Tibial nerve (tissue), 4 donors: Measurements from ENCODE around the gene TRPT1. TPM values are rescaled to one million over a fixed set of nuclear protein-coding genes. Genes with fewer than 3 reads are reported as not detected.
A peak's percentile ranks its signal among the peaks of the same experiment; 100 is the strongest.

ENCODE experiments used
- DNase-seq, 2 donors: peaks; one replicate each; pipeline ENCODE4 v3.0.0-alpha.2; 2019; ENCODE audit warnings: low spot score in 2 of 2
- H3K27ac ChIP-seq, 4 donors: fragments of 200-600 bp; sonication (generic) in 3 of 4; one replicate each; pipeline ENCODE4 v1.5.1; 2017 to 2019; ENCODE audit warnings: mild to moderate bottlenecking in 1 of 4
- H3K27me3 ChIP-seq, 2 donors: fragments of 200-600 bp; sonication (generic) in 1 of 2; one replicate each; pipeline versions ENCODE4 v1.5.1 to v1.6.0; 2017 to 2019
- H3K36me3 ChIP-seq, 3 donors: fragments of 200-600 bp; sonication (generic); one replicate each; pipeline ENCODE4 v1.5.1; 2018 to 2019
- H3K4me1 ChIP-seq, 4 donors: fragments of 200-600 bp; sonication (generic) in 3 of 4; one replicate each; pipeline ENCODE4 v1.5.1; 2017 to 2019
- H3K4me3 ChIP-seq, 4 donors: fragments of 200-600 bp; sonication (generic) in 3 of 4; one replicate each; pipeline ENCODE4 v1.5.1; 2017 to 2019; ENCODE audit warnings: mild to moderate bottlenecking in 1 of 4, moderate library complexity in 1 of 4
- H3K9me3 ChIP-seq, 4 donors: fragments of 200-600 bp; sonication (generic) in 3 of 4; one replicate each; pipeline ENCODE4 v1.5.1; 2017 to 2019
- EP300 ChIP-seq, 2 donors: sonication (generic); formaldehyde crosslinking; IDR thresholded peaks; one replicate each; pipeline ENCODE4 v1.6.1; 2017; ENCODE audit warnings: antibody characterized with exemption in 2 of 2, mild to moderate bottlenecking in 1 of 2
- POLR2A ChIP-seq, 2 donors: fragments of 450-650 bp; IDR thresholded peaks; one replicate each; pipeline ENCODE4 v1.6.1; 2017; ENCODE audit warnings: antibody characterized with exemption in 2 of 2, mild to moderate bottlenecking in 2 of 2, moderate library complexity in 2 of 2
- WGBS, 2 donors: methylation state at CpG; one replicate each; pipeline ENCODE4 v1.1.5; 2018; 5-methylcytosine and 5-hydroxymethylcytosine counted together
- total RNA-seq, 4 donors: library from RNA; depleted of rRNA; stranded (reverse); fragments of >200 nt; gene quantifications; one replicate each; pipeline ENCODE4 v1.1.0, GENCODE V29; 2016
- TF ChIP-seq, protein P1 (sequence below), 5 experiments: fragments of 200-600 bp in 3 of 5; fragments of 450-650 bp in 2 of 5; sonication (generic) in 3 of 5; IDR thresholded peaks; one replicate each; pipeline ENCODE4 v1.5.1; 2016 to 2019; ENCODE audit warnings: antibody characterized with exemption in 5 of 5, mild to moderate bottlenecking in 3 of 5, moderate library complexity in 2 of 5

Gene TRPT1
- total RNA-seq, 4 donors from 2014 or later = 64.9 to 74.7 (median 68.7) TPM

DNA sequence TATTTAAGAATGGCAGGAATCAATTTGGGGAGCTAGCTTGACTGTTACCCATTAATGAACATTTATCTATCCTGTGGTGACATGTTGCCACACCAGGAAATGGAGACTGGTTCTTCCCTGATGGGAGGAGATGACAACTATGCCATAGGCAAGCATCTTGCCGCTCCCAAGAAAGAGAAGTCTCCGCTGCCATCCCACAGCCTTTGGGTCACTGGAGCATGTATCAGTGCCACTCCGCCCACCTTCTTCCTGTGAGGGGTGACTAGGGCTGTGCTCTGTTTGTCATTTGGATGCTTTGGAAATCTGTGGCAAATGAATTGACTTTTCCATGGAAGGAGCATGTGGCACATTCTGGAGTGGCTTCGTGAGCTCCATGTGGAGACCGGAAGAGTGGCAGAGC lies 33.6 kb downstream of the TRPT1 start:
- Histone ChIP-seq H3K4me1 (peaks cover 0 to 10% (median 2%) of the 10 kb centered on the region in 4 donors), H3K27ac (no peak overlapping the region), H3K4me3 (no peak overlapping the region), H3K27me3 (no peaks in the 10 kb centered on the region), H3K9me3 (no peaks in the 10 kb centered on the region), H3K36me3 (peaks cover 4 to 54% (median 14%) of the 10 kb centered on the region in 3 donors)
- no peak for DNase-seq
- 91 to 93% methylated on average over 5 of the region's 5 CpGs for WGBS, 2 donors
- TF ChIP-seq, protein P1, sequence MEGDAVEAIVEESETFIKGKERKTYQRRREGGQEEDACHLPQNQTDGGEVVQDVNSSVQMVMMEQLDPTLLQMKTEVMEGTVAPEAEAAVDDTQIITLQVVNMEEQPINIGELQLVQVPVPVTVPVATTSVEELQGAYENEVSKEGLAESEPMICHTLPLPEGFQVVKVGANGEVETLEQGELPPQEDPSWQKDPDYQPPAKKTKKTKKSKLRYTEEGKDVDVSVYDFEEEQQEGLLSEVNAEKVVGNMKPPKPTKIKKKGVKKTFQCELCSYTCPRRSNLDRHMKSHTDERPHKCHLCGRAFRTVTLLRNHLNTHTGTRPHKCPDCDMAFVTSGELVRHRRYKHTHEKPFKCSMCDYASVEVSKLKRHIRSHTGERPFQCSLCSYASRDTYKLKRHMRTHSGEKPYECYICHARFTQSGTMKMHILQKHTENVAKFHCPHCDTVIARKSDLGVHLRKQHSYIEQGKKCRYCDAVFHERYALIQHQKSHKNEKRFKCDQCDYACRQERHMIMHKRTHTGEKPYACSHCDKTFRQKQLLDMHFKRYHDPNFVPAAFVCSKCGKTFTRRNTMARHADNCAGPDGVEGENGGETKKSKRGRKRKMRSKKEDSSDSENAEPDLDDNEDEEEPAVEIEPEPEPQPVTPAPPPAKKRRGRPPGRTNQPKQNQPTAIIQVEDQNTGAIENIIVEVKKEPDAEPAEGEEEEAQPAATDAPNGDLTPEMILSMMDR (IDR thresholded peaks at IDR 0.05) = no peak

DNA sequence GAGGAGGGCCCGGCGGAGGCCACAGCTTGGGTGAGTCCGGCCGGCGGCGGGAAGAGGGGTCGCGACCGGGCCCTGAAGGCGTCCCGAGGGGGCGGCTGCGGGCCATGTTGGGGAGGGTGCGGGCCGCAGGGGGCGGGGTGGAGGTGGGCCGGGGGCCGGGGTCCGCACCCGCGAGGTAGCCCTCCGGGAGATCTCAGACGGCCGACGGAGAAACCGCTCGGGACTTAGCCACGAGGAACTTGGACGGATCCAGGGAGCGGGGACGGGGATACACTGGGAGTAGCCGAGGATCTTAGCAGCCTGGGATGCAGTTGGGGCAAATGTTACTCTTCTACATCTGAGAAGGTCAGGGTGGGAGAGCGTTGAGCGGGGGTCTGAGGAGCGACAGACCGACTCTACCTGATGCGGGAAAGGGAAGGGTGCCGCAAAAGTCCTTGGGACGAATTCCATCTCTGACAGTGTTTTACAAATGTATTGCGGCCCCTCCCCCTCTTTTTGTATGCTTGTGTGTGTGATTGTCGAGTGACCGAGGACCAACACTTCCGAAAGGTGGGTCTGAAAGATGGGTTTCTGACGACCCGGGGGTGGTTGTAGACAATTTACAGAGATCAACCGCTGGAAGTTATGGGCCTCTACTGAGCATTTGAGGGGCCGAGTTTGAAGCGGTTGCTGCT lies 39.4 kb downstream of the TRPT1 start:
- Histone ChIP-seq H3K36me3 (no peaks in the 10 kb centered on the region), H3K9me3 (no peaks in the 10 kb centered on the region), H3K27me3 (no peaks in the 10 kb centered on the region), H3K27ac (no peak overlapping the region), H3K4me1 (peaks cover 0 to 40% (median 26%) of the 10 kb centered on the region in 4 donors), H3K4me3 (no peak overlapping the region)
- WGBS, 2 donors = 1% methylated on average over 20 to 26 of the region's 48 CpGs
- DNase-seq = no peak
- TF ChIP-seq, protein P1 (IDR thresholded peaks at IDR 0.05) = no peak
- TF ChIP-seq EP300 (IDR thresholded peaks at IDR 0.05) (no peak), POLR2A (IDR thresholded peaks at IDR 0.05) (no peak)

GRCh38 chr11:64185693-64186491 lies 40.1 kb downstream of the TRPT1 start, which contains the start of gene STIP1:
TSS of gene STIP1 (plus strand) at chr11:64186171. CDS start at chr11:64186262, 91 bp downstream.
- H3K36me3 ChIP-seq = no peaks in the 10 kb centered on the region
- TF ChIP-seq, protein P1 (IDR thresholded peaks at IDR 0.05) = peak in 4 of 5 experiments; percentile 19 to 46 (median 28)
- TF ChIP-seq EP300 (IDR thresholded peaks at IDR 0.05) (peak; percentile 71 to 99), POLR2A (IDR thresholded peaks at IDR 0.05) (peak; percentile 78 to 79)
- peak; percentile 98 to 99 for DNase-seq
- H3K4me3 ChIP-seq = peak within 1 kb of the TSS; percentile 51 to 77 (median 70)
- H3K4me1 ChIP-seq = peaks cover 0 to 43% (median 33%) of the 10 kb centered on the region in 4 donors
- peak within 1 kb of the TSS; percentile 90 to 99 (median 95) for H3K27ac ChIP-seq
- WGBS, 2 donors = 0 to 1% methylated on average over 41 of the region's 74 CpGs
- no peaks in the 10 kb centered on the region for H3K27me3 ChIP-seq
- H3K9me3 ChIP-seq = no peaks in the 10 kb centered on the region

DNA sequence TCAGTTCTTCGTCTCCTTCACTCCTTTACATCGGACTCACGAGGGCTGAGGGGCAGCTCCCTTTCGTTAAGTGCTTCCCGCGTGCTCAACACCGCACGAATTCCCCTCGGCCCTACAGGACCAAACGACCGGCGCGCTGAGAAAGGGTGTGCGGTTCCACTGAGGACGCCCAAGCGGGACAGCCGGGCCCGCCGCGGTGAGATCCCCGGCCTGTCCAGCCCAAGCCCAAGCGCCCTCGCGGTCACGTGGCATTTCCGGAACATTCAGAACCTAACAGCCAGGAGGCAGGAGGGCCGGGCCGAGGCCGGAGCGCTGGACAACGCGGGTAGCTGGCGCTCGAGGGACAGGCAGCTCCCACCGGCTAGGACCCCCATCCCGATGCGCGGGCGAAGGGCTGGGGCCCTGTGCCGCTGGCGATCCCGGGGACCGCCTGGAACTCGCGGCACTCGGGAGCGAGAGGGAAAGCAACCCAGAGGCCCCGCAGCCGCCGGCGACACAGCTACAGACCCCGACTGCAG lies 40.8 kb downstream of the TRPT1 start:
- DNase-seq = peak; percentile 78 to 80
- H3K27me3 ChIP-seq = no peaks in the 10 kb centered on the region
- 0 to 4% methylated on average over 15 to 35 of the region's 52 CpGs for WGBS, 2 donors
- peak overlapping the region; percentile 90 to 99 (median 95) for H3K27ac ChIP-seq
- no peaks in the 10 kb centered on the region for H3K9me3 ChIP-seq
- TF ChIP-seq EP300 (IDR thresholded peaks at IDR 0.05) (peak; percentile 29 to 98), POLR2A (IDR thresholded peaks at IDR 0.05) (peak; percentile 99)
- TF ChIP-seq, protein P1 (IDR thresholded peaks at IDR 0.05) = peak; percentile 30 to 81 (median 42)
- no peaks in the 10 kb centered on the region for H3K36me3 ChIP-seq
- H3K4me1 ChIP-seq = peaks cover 0 to 47% (median 37%) of the 10 kb centered on the region in 4 donors
- H3K4me3 ChIP-seq = peak overlapping the region; percentile 51 to 77 (median 70)
